Activated CD4-positive, alpha-beta T cell treated with anti-CD3 and anti-CD28 coated beads for 24 hours (primary cell): ENCODE data around the gene SNAI1.
"Not testable (repeated sequence)": the region's sequence is repeated elsewhere in the genome, so short reads cannot be mapped to it uniquely, and the experiment has no call there.

ENCODE experiments used
- DNase-seq, 2 donors: peaks; one replicate each; pipeline ENCODE4 v3.0.0-alpha.2; 2020; ENCODE audit warnings: low read depth in 2 of 2

The SNAI1 gene

GRCh38 chr20:49987015-49987867 lies 4.5 kb downstream of the SNAI1 start:
- DNase-seq = no peak

GRCh38 chr20:49987868-49988690 lies 5.3 kb downstream of the SNAI1 start:
- DNase-seq = no peak

GRCh38 chr20:49989234-49990065 lies 6.7 kb downstream of the SNAI1 start:
- no peak for DNase-seq

GRCh38 chr20:49990271-49990720 lies 7.5 kb downstream of the SNAI1 start:
- DNase-seq = no peak

- DNase-seq = no peak
Observed at GRCh38 chr20:49993301-49993751, 10.5 kb downstream of the SNAI1 start.

- no peak for DNase-seq
Observed at GRCh38 chr20:49995586-49995985, 12.8 kb downstream of the SNAI1 start.

GRCh38 chr20:49998478-49999188 lies 15.9 kb downstream of the SNAI1 start:
- not testable (repeated sequence) for DNase-seq

GRCh38 chr20:49999329-49999728 lies 16.5 kb downstream of the SNAI1 start:
- no peak for DNase-seq

- DNase-seq = not testable (repeated sequence)
Observed at GRCh38 chr20:50000548-50001222, 17.9 kb downstream of the SNAI1 start.

- DNase-seq = no peak
Observed at GRCh38 chr20:50001784-50002311, 19.1 kb downstream of the SNAI1 start.

- DNase-seq = no peak
Observed at GRCh38 chr20:50003253-50003656, 20.5 kb downstream of the SNAI1 start.

- DNase-seq = no peak
Observed at GRCh38 chr20:50004229-50004628, 21.4 kb downstream of the SNAI1 start.

GRCh38 chr20:50005471-50005981 lies 22.7 kb downstream of the SNAI1 start:
- no peak for DNase-seq

GRCh38 chr20:50007369-50007768 lies 24.6 kb downstream of the SNAI1 start:
- DNase-seq = no peak

- DNase-seq = no peak
Observed at GRCh38 chr20:50008007-50008406, 25.2 kb downstream of the SNAI1 start.

- no peak for DNase-seq
Observed at GRCh38 chr20:50009521-50010454, 27.0 kb downstream of the SNAI1 start.

- not testable (repeated sequence) for DNase-seq
Observed at GRCh38 chr20:50011597-50011996, 28.8 kb downstream of the SNAI1 start.

GRCh38 chr20:50012282-50013263 lies 29.8 kb downstream of the SNAI1 start:
- DNase-seq = no peak
